GM18526 (cell line): ENCODE measurements around the gene ERGIC1.

Experiments
- POLR2A ChIP-seq: IDR thresholded peaks from 3 replicates; pipeline ENCODE4 v1.6.1; 2011; ENCODE audit not compliant: insufficient read length; ENCODE audit errors: extremely low read depth

Gene ERGIC1

DNA sequence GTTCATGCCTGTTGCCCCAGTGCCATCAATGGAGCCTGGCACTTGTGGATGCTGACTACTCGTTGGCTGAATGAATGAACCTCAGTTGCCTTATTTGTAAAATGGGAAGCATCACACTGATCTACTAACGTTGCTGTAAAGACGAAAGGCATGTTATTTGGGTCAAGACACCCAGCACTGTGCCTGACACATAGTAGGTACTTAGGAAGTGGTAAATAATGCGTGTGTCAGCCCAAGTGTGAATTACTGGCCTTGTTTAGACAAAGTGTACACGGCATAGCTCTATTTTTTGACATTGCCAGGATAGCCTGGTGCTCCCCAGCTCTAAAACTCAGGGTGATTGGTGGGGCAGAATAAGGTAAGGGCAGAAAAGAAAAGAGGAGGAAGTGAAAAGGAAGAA lies 27.4 kb downstream of the ERGIC1 start:
- TF ChIP-seq POLR2A, result no peak

DNA sequence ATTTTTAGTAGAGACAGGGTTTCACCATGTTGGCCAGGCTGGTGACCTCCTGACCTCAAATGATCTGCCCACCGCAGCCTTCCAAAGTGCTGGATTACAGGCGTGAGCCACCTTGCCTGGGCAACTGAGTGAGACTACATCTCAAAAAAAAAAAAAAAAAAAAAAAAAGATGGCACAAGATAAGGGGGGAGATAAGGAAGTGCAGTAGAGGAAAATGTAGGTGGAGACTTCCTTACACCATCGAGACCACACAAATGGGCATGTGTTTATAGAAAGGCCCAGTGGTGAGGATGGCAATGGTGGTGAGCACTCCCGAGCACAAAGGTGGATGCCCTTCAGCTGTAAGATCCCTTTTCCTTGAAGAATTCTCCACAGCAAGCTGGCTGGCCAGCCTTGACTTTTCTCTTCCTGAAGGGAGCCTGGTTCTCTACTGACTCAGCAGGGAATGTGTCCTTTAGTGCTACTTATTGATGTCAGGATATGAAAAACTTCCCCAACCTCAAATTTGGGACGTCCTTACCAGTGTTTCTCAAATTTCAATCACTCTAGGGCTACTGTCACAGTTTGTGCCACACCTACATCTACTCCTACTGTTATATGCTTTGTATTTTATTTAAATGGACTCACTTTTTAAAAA lies 28.2 kb downstream of the ERGIC1 start:
- no peak for TF ChIP-seq POLR2A

DNA sequence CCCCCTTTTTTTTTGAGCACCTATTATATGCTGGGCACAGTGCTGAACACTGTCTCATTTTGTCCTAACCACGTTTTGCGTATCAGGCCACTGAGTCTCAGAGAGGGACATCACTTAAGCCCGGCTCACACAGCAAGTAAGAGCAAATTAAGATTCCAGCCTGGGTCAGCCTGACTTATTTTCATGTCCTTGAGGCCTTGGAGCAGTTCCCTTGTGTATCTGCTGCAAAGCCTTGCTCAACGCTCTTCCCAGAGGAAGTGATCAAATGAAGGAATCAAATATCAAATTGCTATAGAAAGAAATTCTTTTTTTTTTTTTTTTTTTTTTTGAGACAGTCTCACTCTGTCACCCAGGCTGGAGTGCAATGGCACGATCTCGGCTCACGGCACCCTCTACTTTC lies 30.7 kb downstream of the ERGIC1 start:
- TF ChIP-seq POLR2A, result no peak

DNA sequence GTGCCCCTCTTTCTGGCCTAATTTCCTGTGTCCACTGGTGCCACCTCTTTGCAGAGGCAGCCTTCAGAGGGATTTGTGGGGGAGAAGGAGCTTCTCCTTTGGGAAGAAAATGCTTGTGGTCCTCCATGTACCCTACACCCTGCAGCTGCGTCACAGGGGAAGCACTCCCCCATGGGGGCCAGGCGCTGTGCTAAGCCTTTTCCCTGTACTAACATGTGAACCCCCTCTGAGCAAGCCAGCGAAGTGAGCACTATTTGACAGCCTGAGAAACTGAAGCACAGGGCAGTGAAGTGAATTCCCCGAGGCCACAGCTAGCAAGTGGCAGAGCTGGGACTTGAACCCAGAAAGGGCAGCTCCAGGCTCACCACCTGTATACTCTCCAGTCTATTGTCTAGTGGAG lies 32.3 kb downstream of the ERGIC1 start:
- no peak for TF ChIP-seq POLR2A

- no peak for TF ChIP-seq POLR2A
Measured at GRCh38 chr5:172866802-172867748, 33.0 kb downstream of the ERGIC1 start.

DNA sequence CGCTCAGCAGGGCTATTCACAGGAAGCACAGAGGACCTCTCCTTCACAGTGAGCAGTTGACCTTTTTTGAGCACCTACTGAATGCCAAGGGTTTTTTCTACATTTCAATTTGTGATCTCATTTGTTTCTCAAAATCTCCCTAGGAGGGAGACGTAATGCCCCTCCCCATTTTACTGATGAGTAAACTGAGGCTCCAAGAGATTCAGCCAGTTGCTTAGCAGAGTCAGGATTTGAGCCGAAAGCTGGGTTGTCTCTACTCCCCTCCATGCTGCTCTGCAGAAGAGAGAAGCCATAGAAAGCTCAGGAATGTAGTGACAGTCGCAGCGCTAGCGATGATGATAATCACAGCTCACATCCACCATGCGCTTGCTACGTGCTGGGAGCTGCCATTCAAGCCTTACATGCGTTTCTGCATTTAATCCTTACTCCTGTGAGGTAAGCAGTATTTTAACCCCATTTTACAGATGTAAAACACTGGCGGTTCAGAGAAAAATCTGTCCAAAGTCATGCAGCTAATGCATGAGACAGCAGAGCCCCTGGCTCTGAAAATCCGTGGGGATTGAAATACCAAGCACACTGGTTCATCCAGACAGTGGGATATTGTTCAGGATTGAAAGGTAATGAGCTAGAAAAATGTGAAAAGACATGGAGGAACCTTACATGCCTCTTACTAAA lies 33.8 kb downstream of the ERGIC1 start:
- TF ChIP-seq POLR2A, result no peak

GRCh38 chr5:172868436-172868923 lies 34.4 kb downstream of the ERGIC1 start:
- no peak for TF ChIP-seq POLR2A

DNA sequence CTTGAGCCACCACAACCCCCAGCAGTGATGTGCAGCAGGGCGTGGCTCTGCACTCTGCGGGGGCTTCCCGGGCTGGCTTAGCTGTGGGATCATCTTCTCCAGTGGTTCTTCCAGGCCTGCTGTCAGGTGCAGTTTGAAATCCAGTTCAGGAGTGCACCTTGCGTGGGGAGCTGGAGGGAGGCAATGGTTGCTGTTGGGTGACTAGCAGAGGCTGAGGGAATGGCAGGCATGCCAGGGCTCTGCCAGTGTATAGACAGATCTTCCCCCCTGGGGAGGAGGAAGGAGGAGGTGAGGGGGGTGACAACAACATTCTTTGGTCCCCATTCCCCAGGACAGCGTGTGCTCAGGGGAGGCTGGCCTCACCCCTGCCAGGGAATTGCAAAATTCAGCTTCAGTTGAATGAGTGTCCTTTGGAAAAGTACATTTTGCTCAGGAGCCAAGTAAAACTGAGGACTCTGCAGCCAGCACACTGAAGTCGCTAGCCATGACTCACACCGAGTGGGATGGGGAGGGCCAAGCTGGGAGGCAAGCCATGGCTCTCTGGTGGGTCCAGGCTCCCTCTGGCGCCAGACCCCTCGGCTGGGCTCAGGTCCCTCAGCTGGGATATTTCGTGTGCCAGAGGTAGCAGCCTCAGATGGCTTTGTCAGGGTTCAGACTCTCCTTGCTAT lies 35.0 kb downstream of the ERGIC1 start:
- no peak for TF ChIP-seq POLR2A

GRCh38 chr5:172869691-172870090 lies 35.6 kb downstream of the ERGIC1 start:
- no peak for TF ChIP-seq POLR2A

GRCh38 chr5:172870291-172870714 lies 36.3 kb downstream of the ERGIC1 start:
- no peak for TF ChIP-seq POLR2A

GRCh38 chr5:172870715-172871461 lies 36.8 kb downstream of the ERGIC1 start:
- TF ChIP-seq POLR2A, result no peak

DNA sequence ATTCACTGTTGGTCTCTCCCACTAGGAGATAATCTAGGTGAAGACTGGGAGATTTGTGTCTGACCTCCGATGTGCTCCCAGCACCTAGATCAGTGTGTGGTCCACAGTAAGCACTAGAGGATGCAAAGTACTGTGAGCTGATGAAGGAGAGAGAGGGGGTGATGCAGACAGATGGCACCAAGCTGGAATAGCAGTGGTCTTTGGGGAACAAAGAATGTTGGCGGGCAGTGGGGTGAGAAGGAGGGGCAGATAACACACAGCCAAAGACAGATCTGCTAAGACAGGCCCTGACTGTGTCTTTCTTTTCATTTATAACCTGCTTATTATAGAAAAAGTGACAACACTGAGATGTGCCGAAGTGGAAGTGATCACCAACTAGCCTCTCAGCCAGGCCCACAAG lies 37.5 kb downstream of the ERGIC1 start:
- TF ChIP-seq POLR2A, result no peak

DNA sequence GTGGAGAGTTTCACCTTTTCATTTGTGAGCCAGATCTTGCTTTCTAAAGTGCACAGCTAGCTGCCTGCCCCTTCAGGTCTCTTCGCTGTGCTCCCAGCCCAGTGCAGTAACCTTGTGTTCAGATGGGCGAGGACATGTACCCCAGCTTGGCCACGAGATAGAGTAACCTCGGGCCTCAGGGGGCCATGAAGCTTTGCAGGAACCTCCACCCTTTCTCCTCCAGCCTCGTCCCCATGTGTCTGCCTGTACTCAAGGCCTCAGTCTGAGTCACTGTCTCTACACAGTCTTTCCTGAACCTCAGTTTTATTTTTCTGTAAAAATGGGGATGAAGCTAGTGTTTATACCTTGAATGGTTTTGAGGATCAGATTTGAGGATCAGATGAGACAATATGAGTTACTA lies 37.9 kb downstream of the ERGIC1 start:
- no peak for TF ChIP-seq POLR2A

DNA sequence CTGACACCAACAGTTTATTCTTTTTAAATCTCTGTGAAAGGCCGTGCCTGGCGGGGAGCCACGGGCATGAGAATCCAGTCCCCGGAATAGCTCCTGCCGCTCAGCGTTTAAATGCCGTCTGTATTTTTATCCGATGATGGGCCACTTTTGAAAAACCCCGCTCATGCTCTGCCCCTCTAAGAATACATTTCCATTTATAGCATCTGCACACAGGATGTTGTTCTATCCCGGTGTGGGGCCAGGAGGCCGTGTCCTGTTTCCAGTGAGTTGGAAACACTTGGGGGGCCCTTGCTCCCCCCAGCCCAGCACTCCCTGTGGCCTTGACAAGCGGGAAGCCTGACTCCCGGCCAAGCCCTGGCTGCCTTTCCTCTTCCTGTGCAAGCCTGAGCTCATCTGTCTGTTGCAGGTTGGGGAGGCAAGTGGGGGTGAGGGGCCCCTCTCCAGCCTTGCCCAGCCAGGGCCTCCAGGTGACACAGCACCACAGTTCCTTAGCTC lies 39.0 kb downstream of the ERGIC1 start:
- TF ChIP-seq POLR2A, result no peak
